NCI-H146 treated with DMSO at 0.1 percent for 48 hours (cell line): ENCODE results near the gene CTCFL.

Experiments used
- DNase-seq: peaks from one replicate; lab custom pipeline; 2025; ENCODE audit not compliant: unreplicated experiment; lab: John Stamatoyannopoulos, UW

Gene CTCFL

DNA sequence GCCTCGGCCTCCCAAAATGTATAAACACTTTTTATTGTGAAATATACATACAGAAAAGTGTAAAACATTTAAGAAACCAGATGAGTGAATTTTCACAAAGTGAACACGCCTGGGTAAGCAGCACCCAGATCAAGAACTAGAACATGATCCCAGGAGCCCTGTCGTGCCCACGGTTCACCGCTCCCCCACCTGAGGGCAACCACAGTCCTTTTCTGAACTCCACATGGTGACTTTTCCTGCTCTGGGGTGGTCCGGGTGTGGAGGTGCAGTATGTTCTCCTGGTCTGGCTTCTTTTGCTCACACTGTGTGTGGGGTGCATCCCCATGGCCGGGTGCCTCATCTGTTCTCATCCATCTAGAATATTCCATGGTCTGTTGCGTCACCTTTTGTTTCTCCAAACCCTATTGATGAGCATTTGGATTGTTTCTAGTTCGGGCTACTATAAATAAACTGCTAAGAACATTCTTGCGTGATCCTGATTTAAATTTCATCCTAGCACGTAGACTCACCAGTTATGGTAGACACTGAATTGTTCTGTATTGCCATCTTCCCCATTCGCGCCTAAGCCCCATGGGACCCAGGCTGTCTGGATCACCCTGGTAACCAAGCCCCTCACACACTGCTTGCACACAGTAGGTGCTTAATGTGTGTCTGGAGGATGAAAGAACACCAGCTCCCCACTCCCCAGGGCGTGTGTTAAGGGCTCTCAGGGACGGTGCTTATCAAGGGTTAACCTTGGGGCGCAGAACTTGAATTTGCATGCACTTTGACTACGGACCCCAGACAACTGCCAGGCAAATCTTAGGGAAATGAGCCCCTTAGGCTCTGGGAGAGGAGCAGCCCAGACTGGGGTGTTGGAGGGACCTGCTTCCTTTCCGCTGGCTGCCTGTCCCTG lies 56.2 kb downstream of the CTCFL start:
- no peak for DNase-seq

DNA sequence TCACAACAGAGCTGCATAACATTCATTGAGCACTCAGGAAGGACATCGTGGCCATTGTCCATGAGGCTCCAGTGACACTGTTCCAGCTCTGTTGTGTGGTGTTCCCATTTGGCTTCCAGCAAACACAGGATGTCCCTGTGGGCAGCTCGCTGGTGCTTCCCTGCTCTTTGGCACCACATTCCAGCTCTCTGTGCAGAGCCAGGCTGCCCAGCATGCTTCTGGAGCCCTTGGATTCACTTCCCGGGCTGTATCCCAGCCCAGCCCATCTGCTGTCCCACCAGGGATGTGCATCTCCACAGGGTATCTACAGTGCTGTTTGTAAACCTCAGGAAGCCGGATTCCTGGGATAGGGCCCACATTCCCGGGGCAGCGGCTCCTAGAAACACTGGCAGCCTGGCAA lies 57.2 kb downstream of the CTCFL start:
- no peak for DNase-seq

DNA sequence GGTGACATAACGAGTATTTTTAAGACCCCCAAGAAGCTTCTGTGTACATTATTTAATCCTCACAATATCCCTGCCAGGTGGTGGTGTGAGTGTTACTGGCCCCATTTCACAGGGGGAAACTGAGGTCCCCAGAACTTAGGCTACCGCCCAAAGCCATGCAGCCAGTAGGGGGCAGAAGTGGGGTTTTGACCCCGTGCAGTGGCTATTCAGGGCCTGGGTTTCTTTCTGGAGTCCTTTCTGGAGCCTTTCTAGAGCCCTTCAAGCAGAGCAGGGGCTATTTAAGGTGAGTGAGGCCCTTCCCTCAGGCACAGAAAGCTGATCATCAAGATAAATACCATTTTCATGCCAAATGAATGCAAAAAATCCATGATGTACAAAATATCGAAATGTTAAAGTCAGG lies 59.0 kb downstream of the CTCFL start:
- DNase-seq = no peak

DNA sequence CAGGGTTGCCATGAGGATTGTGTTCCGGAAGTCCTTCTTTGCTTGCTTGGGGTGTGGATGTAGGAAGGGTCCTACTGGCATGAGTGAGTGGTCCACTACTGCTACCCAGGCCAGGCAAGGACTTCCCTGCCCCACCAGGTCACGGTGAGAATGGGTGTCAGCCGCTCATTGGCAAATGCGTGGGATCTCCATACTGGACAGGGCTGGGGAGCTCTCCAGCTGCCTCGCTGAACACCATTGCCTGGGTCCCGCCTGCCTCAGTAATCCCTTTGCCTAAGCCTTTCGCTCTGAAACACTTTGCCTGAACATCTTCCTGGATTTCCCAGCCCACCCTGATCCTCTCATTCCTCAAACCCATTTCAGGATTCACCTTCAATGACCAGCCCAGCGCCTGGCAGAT lies 59.5 kb downstream of the CTCFL start:
- no peak for DNase-seq

DNA sequence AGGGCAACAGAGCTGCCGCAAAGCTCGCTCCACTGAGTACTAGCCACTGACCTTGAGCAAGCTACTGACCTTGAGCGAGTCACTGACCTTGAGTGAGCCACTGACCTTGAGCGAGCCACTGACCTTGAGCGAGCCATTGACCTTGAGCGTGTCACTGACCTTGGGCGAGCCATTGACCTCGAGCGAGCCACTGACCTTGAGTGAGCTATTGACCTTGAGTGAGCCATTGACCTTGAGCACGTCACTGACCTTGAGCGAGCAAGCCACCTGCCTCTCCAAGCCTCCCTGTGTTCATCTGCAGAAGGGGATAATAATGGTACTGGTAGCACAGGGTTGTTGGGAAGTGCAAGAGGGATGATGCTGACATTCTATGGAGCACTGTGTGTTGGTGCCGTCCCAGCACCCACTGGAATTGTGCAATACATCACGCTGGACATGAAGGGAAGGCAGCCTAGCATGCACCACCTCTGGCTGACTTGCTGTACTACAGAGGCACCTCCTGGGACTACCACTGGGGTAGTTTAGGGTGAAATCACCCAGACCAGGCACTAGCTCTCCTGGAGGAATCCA lies 60.2 kb downstream of the CTCFL start:
- no peak for DNase-seq

DNA sequence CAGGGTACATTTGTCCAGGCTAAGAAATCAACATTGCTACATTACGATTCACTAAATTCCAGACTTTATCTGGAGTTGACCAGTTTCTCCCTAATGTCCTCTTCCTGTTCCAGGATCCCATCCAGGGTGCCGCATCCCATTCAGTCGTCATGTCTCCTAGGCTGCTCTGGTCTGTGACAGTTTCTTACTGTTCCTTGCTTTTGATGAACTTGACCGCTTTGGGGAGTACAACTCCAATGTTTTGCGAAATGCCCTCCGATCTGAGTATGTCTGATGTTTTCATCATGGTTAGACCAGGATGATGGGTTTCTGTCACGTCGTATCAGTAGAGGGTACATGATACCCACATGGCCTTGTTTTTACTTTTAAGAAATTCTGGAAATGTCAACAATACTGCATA lies 62.2 kb downstream of the CTCFL start:
- DNase-seq = no peak

DNA sequence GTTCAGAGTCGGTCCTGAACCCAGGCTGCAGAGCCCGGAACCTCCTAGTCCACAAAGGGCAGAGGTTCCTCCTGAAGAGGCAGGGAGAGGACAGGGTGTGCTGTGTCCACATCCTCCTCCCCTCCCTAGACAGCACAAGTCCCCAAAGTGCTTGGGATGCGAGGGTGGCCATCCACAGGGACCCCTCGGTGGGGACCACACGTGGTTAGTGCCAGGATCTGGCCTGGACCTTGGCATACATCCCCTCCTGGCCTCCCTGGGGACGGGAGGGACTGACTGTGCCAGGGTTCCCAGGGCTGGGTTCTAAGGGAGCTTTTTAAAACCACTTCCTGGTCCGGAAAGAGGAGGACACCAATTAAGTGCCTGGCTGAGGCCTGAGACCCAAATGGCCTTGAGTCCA lies 63.2 kb downstream of the CTCFL start:
- no peak for DNase-seq

DNA sequence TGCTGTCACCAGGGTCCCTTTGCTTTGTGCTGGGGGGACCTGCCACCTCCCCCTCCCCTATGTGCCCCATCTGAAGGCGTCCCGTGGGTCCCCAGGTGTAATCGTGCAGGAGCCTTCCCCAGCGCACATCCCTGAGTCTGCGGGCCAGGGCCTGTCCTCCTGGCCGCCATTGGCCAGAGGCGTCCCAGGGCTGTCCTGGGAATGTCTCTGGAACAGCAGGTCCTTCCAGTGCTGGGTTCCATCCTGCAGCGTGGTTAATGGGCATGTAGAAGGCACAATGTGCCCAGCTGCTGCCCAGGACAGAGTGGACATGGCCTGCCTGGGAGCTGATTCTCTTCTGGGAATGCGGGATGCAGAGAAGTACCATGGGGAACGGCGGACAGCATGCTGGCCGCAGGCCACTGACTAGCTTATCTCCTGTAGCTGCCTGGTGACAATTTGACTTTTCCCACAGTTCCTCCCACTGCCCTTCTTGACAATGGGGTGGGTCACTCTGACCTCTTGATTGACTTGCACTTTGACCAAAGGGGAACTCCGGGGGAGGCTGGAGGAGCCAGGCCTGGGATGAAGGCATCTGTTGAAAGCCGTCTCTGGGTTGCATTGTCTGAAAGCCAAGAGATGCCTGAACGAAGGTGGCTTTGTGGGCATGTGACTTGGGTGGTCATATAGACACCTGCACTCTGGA lies 64.0 kb downstream of the CTCFL start:
- no peak for DNase-seq

DNA sequence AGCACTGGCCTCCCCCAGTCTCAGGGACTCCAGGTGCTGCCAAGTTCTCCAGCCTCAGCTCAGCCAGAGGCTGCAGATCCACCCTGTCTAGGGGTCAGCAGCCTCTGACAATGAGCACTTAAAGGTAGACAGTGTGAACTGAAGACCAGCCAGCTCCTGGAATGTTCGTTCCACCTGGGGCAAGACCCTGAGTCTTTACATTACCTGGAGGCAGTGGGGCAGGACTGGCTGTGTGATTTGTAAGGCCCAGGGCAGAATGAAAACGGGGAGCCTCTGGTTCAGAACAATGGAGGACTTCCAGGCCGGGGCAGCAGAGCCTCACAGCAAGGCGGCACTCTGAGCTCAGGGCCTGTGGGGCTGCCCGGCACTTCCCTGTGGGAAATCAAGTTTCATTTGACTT lies 65.0 kb downstream of the CTCFL start:
- no peak for DNase-seq

DNA sequence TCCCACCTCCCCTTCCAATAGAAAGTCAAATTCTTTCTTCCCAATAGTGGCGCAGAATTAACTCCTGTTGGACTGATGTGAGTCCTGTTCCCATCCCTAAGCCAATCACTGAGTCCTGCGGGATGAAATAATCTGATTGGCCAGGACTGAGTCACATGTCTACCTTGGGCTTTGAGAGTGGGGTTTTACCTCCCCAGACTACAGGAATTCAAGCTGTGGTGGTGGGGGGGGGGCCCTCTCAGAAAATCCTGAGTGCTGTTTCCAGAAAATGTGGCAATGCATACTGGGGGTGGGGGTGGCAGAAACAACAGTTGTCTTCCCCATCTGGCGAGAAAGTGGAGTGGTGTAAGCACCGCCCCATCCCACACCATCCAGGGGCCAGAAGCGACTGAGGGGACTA lies 65.7 kb downstream of the CTCFL start:
- no peak for DNase-seq

DNA sequence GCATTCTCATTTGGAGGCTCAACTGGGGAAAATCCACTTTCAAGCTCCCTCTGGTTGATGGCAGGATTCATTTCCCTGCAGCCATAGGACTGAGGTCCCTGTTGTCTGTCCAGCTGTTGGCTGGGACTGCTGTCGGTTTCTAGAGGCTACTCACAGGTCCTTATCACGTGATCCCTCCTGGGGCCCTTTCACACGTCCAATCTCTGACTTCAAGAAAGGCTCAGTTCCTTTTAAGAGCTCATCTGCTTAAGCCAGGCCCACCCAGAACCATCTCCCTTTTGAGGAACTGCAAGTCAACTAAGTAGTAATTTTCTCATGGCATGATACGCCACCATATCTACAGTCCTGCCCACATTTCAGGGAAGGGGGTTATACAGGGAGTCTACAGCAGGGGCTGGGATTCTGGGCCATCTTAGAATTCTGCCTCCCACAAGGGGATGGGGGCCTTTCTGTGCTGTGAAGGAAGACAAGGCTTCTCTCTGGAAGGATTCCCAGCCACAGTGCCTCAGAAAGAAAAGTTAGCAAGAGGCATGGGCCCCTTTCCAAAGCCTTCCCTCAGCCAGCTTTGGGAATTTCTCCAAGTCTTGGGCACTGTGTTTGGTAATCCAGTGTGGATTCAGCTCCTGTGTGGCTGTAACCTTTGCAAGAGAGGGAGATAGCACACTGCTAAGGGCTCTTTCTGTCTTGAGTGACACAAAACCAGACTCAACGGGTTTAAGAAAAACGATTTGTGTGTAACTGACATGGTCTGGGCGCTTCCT lies 66.4 kb downstream of the CTCFL start:
- no peak for DNase-seq

DNA sequence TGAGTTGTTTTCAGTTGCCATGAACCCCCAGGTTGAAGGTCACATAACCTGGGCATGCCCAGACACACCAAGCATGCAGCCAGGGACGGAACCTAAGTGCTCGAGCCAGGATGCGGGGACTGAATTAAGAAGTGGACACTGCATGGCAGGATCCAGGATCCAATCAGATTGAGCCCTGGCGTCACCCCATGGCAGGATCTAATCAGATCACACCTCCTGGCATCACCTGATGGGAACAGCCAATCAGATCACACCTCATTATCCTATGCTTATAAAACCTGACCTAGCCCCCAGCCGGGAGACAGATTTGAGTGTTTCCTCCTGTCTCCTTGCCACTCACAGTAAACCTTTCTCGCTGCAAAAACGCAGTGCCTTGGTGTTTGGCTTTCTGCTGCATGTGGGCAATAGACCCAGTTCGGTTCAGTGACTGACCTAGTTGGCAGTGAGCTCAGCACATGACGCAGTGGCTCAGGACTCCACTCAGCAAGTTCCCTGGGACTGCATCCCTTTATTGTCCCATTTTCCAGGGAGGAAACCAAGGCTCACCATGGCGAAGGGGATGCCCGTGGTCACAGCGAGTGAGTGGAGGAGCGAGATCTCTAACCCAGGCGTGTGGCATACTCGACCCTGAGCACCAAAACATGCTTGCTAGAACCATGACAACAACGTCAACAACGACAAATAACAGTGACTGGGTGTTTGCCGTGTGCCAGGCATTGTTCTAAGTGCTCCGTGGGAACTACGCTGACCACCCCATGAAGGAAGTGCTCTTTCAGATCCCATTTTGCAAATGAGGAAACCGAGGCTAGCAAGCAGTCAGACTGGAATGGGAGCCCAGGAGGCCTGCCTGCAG lies 67.5 kb downstream of the CTCFL start:
- DNase-seq = no peak

DNA sequence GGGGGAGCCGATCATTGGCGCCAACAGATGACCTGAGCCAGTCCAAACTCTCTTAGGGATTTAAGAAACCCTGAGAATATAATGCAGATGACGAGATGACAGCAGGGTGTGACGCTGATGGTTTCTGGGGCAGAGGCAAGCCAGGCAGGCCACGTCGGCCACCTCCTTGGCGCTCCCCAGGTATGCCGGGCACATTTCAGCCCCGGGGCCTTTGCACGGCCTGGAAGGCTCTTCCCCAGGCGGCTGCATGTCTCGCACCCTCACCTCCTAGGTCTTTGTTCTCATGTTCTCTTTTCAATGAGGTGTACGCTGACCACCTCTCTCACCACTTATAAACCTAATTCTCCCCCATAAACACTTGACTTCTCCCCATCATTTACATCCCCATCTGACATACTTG lies 68.8 kb downstream of the CTCFL start:
- DNase-seq = no peak

DNA sequence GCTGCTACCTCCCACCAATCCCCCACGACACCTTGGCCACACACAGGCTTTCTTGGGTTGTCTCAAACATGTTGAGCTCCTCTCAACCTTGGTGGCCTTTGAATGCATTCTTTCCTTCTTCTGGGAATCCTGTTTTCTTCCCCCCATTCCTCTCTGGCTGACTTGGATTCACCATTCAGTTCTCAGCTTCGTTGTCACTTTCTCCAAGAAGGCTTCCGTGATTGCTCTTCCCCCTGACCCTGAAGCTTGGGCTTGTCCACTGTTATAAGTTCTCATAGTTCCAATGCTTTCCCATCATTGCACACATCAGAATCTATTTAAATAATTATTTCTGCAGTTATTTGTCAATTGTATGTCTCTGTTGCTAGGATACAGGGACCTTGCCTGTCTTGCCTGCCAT lies 69.6 kb downstream of the CTCFL start:
- no peak for DNase-seq

DNA sequence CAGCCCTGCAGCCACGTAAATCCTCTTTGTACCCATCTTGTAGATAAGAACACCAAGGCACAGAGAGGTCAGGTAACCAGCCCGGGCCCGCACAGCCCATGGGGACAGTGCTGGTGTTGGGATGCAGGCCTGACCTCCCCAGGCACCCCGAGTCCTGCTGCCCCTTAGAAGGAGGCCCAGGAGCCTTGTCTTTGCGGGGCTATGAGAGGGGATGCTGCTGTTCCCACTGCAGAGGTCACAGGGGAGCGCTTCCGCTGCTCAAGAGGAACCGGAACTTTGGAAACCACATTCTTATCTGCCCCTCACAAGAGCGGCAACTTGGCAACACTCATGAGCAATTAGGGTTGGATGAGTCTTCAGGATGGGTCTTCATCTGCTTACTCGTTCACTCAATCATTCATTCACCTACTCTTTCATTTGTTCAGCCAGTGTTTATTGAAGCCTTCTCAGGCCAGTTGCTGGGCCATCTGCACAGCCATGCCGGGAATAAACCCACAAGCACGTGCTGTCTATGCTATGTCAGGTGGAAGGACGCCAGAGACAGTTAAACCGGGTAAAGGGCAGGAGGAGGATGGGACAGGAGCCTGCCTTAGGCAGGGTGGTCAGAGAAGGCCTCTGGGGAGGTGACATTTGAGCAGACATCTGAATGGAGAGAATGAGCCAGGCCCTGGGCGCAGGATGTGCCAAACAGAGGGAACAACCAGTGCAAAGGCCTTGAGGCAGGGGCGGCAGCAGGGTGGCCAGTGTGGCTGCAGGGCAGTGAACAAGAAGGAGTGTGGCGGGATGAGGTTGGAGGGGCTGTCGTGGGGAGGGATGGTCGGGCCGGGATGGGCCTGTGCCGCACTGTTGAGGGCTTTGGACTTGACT lies 72.9 kb downstream of the CTCFL start:
- no peak for DNase-seq

DNA sequence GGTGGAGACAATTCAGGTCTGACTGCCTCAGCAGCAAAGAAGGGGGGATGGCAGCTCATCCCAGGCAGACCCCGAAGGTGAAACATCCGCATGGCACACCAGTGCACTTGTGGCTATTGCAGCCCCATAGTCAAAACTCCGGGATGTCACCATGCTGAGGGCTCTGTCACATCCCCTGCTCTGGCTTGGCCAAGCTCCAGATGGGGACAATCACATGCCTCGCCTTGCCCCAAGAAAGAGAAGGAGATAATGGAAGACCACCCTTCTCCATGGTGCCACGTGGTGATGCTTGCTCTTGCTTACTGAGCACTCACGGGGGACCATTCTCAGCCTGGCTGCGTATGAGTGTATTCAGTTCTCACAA lies 73.5 kb downstream of the CTCFL start:
- DNase-seq = no peak

DNA sequence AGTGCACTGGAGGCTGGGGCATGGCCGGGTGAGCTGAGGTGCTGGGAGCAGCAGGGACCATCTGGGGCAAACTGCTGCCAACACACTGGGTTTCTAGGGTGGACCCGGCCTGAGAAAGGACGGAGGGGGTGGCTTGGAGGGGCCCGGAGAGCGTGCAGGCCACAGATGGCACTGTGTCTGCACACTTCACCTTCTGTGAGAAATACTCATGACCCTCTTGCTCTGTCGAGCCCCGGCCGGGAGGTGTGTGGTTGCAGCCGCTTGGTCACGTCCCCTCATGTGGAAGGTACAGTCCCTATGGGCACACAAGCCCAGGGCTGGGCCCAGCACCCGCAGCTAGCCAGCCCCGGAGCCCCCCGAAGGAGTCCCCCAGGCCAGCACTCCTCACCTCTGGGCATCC lies 74.0 kb downstream of the CTCFL start:
- no peak for DNase-seq

DNA sequence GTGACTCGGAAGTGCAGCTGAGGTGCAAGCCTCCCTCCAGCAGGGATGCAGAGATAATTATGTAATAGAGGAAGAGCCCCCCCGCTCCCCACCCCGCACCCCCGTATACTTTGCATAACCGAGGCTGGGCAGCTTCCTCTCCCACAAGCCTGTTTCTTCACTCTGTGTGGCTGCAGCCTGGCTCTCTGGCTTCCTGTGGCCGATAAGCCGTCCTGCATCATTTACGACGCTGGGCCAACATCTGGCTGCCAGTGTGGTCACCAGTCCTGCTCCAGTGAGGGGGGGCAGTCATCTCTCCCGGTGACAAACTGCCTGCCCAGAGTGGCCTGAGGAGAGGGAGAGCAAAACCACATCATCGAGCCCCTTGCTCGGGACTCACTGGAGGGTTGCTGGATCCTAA lies 74.5 kb downstream of the CTCFL start:
- DNase-seq = no peak

DNA sequence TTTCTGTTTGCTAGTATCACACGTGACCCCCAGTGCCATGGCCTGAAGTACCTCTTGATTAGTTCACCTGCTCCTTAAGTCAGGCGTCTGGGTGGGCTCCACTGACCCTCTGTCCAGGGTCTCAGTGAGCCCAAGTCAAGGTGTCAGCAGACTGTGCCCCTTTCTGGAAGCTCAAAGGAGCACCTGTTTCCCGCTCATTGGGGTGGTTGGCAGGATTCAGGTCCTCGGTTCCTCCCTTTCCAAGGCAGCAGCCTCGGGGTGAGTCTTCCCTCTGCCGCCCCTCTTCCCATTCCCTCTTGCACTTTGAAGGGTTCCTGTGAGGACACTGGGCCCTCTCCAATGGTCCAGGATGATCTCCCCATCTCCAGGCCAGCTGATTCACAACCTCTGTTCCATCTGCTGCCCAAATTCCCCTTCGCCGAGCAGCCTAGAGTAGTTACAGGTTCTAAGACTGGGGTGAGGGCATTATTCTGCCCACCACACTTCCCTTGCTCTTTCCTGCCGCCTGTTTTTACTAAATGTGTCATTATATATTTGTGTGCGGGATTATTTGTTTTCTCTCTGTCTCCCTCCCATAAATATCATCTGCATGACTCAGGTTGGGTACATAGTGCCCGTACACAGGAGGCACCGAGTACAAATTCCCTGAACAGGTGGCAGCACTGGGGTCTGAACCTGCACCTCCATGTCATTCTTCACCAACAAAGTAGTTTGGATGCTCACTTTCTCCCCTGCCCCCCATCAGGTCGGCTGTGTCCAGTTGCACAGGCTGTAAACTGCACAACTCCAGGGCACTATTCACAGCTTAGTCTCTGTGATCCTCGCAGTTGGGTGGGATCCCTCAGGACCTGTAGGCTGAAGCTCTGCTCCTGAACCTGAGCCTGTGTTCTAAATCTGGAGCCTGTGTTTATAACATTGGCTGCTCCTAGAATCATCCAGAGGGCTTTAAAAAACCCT lies 75.3 kb downstream of the CTCFL start:
- DNase-seq = no peak
